NB4 (cell line): ENCODE measurements around the gene NGDN.

ENCODE experiments used
- DNase-seq: peaks from one replicate; pipeline ENCODE4 v3.0.0; 2010; ENCODE audit warnings: low read depth
- H3K4me3 ChIP-seq: one replicate; pipeline ENCODE4 v1.5.1; 2011; ENCODE audit warnings: mild to moderate bottlenecking, low read depth, low read length, moderate library complexity
- CTCF ChIP-seq: IDR thresholded peaks from one replicate; pipeline ENCODE4 v1.5.1; 2012; ENCODE audit warnings: low read depth, low read length
- MAX ChIP-seq: IDR thresholded peaks from 2 replicates; pipeline ENCODE4 v1.6.1; 2011; ENCODE audit warnings: low read depth, low read length
- MYC ChIP-seq: IDR thresholded peaks from 2 replicates; pipeline ENCODE4 v1.6.1; 2011; ENCODE audit warnings: low read depth, low read length
- POLR2A ChIP-seq: IDR thresholded peaks from 2 replicates; pipeline ENCODE4 v1.6.1; 2011; ENCODE audit warnings: mild to moderate bottlenecking; ENCODE audit not compliant: insufficient read length; ENCODE audit errors: extremely low read depth

The NGDN gene

GRCh38 chr14:23438101-23438971, 31.2 kb upstream of the NGDN start:
- no peak overlapping the region for H3K4me3 ChIP-seq
- DNase-seq: no peak
- TF ChIP-seq MYC: no peak
- no peak for TF ChIP-seq CTCF

- DNase-seq: no peak
- no peak overlapping the region for H3K4me3 ChIP-seq
- no peak for TF ChIP-seq POLR2A
- TF ChIP-seq MYC: no peak
- TF ChIP-seq MAX: no peak
- TF ChIP-seq CTCF: no peak
Measured at GRCh38 chr14:23439107-23439835, 30.2 kb upstream of the NGDN start.

- H3K4me3 ChIP-seq: no peak overlapping the region
- TF ChIP-seq CTCF (no peak), MYC (no peak), MAX (no peak), POLR2A (no peak)
- DNase-seq: no peak
Measured at GRCh38 chr14:23441076-23441475, 28.4 kb upstream of the NGDN start.

GRCh38 chr14:23442721-23443356, 26.7 kb upstream of the NGDN start:
- DNase-seq: no peak
- TF ChIP-seq CTCF (no peak), POLR2A (no peak), MYC (no peak), MAX (no peak)
- H3K4me3 ChIP-seq: no peak overlapping the region

- TF ChIP-seq CTCF: no peak
- TF ChIP-seq POLR2A: no peak
- no peak for TF ChIP-seq MAX
- H3K4me3 ChIP-seq: no peak overlapping the region
- no peak for DNase-seq
Measured at GRCh38 chr14:23443411-23443812, 26.1 kb upstream of the NGDN start.
